A673 (cell line): ENCODE results near the gene SUMO3.

Experiments used
- CTCF ChIP-seq: fragments of 300-800, 200-600 bp; sonication (generic); conservative IDR thresholded peaks from 2 replicates; pipeline ENCODE4 v1.5.1; 2017; ENCODE audit warnings: low read depth, mild to moderate bottlenecking, antibody characterized with exemption, low read length, moderate library complexity, mixed read lengths
- EZH2 ChIP-seq: fragments of 200-600 bp; sonication (generic); IDR thresholded peaks from 2 replicates; pipeline ENCODE4 v1.6.1; 2017; ENCODE audit warnings: borderline replicate concordance, low read depth, mild to moderate bottlenecking, mixed read lengths, antibody characterized with exemption, low read length; ENCODE audit not compliant: poor library complexity, severe bottlenecking

DNA sequence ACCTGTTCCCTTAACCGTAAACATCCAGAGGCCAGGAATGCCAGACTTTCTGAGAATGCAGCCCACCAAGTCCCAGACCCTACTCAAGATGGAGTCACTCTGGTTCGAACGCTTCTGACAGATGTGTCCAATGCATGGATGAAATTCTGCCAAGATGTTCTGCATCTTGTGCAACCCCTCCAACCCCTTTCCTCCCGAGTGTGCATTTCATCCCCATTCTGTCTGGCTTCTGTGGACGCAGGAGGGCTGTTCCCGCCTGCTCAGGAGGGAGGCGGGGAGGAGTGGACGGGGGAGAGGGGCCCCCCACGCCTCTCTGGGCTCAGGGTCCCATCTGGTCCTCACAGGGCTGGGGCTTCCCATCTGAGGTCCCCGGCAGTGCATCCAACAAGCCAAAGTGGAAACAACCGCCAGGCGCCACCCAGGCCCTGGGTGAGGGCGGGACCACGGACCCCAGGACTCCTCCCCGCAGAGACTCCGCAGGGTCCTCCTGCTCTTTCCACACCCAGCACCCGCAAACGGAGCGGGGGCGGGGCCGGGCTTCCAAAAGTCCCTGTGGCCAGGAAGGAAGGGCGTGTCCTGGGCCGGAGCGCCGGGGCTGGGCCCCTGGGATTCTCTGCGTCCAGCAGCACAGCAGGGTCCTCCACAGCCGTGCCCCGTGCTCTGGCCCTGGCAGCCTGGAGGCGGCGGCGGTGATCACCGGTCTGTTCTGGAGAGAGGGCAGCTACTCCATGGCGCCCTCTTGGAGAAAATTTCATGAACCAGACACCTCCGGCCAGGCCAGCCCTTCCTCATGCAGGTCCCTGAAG, 27.8 kb upstream of the SUMO3 start:
- TF ChIP-seq CTCF: peak; percentile 54
- TF ChIP-seq EZH2: no peak
